Skeletal muscle satellite cell (primary cell): ENCODE data around the gene PTPRN.
"Not testable (repeated sequence)": the region's sequence is repeated elsewhere in the genome, so short reads cannot be mapped to it uniquely, and the experiment has no call there.

Experiments used
- H3K27me3 ChIP-seq: 2 replicates; pipeline ENCODE4 v1.7.0; 2013; ENCODE audit warnings: low read length; ENCODE audit not compliant: control insufficient read depth, insufficient read depth
- H3K36me3 ChIP-seq: 2 replicates; pipeline ENCODE4 v1.7.0; 2013; ENCODE audit warnings: mild to moderate bottlenecking, control low read depth, low read length; ENCODE audit not compliant: insufficient read depth
- H3K4me1 ChIP-seq: 2 replicates; pipeline ENCODE4 v1.7.0; 2013; ENCODE audit warnings: low read length; ENCODE audit not compliant: control insufficient read depth, insufficient read depth
- H3K4me2 ChIP-seq: 2 replicates; pipeline ENCODE4 v1.7.0; 2013; ENCODE audit warnings: mild to moderate bottlenecking, low read length
- H3K4me3 ChIP-seq: 2 replicates; pipeline ENCODE4 v1.7.0; 2013; ENCODE audit warnings: low read length
- H3K9ac ChIP-seq: 2 replicates; pipeline ENCODE4 v1.7.0; 2013; ENCODE audit warnings: mild to moderate bottlenecking, low read depth, low read length, moderate library complexity
- H3K9me3 ChIP-seq: replicated peaks from 2 replicates; pipeline ENCODE4 v1.7.0; 2013; ENCODE audit warnings: mild to moderate bottlenecking, control low read depth, low read length

PTPRN gene

DNA sequence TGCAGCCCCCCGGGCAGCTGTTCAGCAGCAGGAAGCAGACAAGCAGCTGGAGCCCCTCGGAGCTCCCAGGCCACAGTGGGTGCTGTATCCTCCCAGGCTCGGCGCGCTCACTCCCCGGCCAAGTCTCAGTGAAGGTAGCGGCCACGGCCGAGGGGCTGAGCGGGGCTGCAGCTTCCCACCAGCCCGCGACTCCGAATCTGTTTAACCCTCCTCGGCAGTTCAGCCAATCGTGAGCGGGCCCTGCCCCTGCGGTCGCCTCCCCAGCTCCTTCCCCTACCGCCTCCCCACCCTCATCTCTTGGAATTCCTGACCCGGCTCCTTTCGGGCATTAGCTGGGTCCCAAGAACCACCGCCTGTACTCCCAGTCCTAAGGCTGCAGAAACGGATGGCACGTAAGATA, 23.3 kb upstream of the PTPRN start, which contains the start of gene RESP18:
Gene RESP18 (minus strand): TSS at position 203 of the 400 bp plus-strand sequence.
- H3K4me1 ChIP-seq, result no peaks in the 10 kb centered on the region
- H3K36me3 ChIP-seq, result no peaks in the 10 kb centered on the region
- H3K9ac ChIP-seq, result no peak within 1 kb of the TSS
- H3K4me3 ChIP-seq, result no peak within 1 kb of the TSS
- peaks cover 89% of the 10 kb centered on the region for H3K27me3 ChIP-seq
- no peaks in the 10 kb centered on the region for H3K9me3 ChIP-seq
- H3K4me2 ChIP-seq, result no peak within 1 kb of the TSS

DNA sequence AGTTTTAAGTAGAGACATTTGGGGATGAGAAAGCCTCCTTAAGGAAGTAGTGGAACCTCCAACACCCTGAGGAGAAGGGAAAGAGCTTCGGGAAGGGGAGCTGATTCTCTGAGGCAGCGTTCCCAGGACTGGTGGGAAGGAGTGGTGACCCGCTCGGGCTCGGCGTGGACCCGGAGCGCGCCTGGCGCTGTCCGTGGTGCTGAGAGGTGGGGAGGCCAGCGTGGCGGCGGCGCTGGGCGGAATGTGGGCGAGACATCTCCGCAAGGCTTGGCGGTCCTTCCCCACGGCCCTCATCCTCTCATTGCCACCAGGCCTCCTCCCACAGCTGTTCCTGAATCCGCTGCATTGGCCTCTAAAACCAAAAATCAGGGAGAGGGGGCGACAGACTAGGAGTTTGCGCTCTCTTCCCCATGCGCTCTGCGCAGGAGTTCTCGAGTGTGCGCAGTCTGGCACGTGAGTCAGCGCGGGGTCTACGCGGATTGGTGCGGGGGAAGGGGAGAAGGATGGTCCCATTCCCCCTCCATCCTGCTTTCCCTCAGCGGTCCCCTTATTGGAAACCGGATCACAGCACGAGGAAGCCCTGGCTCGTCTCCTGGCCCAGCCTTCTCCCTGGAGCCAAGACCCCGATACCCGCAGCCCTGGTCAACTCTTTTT, 22.5 kb upstream of the PTPRN start:
- Histone ChIP-seq H3K4me2 (no peak overlapping the region), H3K36me3 (no peaks in the 10 kb centered on the region), H3K27me3 (peaks cover 93% of the 10 kb centered on the region), H3K9me3 (no peaks in the 10 kb centered on the region), H3K4me1 (no peaks in the 10 kb centered on the region), H3K4me3 (no peak overlapping the region), H3K9ac (no peak overlapping the region)

DNA sequence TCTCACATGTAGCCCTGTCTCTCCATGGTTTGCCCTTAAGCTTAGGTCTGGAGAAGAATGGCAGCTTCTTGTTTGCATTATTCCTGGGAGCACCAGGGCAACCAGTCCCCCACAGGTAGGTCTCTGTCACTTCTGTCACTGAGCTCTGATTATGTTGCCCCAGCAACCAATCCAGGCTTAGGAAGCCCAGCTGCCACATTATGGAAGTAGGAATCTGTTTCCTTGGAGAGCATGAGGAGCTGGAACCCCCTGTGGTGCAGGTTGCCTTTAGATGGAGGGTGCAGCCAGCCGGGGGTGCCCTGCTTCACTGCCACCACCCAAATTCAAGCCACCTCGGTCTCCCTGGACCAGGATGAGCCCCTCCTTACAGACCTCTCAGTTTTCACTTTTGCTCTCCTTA, 18.5 kb upstream of the PTPRN start:
- H3K4me2 ChIP-seq, result no peak overlapping the region
- H3K9me3 ChIP-seq, result no peaks in the 10 kb centered on the region
- H3K27me3 ChIP-seq, result peaks cover 88% of the 10 kb centered on the region
- no peak overlapping the region for H3K9ac ChIP-seq
- H3K4me3 ChIP-seq, result no peak overlapping the region
- H3K36me3 ChIP-seq, result no peaks in the 10 kb centered on the region
- no peaks in the 10 kb centered on the region for H3K4me1 ChIP-seq

DNA sequence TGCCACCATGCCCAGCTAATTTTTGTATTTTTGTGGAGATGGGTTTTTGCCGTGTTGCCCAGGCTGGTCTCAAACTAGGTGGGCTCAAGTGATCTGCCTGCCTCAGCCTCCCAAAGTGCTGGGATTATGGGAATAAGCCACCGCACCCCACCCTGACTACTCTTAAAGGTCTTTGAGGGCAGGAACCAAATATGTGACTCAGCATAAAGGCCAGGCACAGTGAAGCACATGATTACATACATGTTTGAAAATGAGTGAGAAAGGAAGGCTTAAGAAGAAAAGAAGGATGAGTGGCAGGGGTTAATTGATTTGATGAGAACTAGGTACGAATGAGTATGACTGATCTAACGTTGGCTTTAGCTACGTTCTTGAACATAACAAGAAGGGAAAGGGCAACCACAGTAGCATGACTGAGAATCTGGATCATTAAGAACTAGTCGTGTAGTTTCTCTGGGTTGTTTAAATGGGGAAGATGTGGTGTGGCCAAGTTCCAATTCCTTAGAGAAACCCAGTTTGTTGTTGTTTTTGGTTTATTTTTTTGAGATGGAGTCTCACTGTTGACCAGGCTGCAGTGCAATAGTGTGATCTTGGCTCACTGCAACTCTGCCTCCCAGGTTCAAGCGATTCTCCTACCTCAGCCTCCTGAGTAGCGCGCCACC, 16.6 kb upstream of the PTPRN start:
- Histone ChIP-seq H3K4me3 (no peak overlapping the region), H3K27me3 (peaks cover 83% of the 10 kb centered on the region), H3K36me3 (no peaks in the 10 kb centered on the region), H3K4me2 (no peak overlapping the region), H3K9ac (no peak overlapping the region), H3K9me3 (no peaks in the 10 kb centered on the region), H3K4me1 (no peaks in the 10 kb centered on the region)

DNA sequence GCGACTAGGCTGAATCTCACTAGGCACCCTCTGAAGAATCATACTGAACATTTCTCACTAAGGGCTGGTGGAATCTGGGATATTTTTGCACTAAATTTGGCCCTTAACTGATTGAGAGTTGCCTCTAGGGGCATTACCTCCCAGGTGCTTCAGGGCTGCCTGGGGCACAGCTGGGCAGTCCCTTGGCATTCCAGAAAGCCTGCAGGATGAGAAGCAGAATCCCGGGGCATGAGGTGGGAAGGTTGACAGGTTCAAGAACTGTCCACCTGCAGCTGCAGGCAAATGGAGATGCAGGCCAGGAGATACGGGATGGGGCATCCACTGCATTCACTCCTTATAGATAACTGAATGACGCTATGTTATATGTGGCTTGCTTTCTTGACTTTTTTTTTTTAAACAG, 15.9 kb upstream of the PTPRN start:
- Histone ChIP-seq H3K36me3 (no peaks in the 10 kb centered on the region), H3K9ac (no peak overlapping the region), H3K4me2 (no peak overlapping the region), H3K4me3 (no peak overlapping the region), H3K4me1 (no peaks in the 10 kb centered on the region), H3K27me3 (peaks cover 77% of the 10 kb centered on the region), H3K9me3 (no peaks in the 10 kb centered on the region)

DNA sequence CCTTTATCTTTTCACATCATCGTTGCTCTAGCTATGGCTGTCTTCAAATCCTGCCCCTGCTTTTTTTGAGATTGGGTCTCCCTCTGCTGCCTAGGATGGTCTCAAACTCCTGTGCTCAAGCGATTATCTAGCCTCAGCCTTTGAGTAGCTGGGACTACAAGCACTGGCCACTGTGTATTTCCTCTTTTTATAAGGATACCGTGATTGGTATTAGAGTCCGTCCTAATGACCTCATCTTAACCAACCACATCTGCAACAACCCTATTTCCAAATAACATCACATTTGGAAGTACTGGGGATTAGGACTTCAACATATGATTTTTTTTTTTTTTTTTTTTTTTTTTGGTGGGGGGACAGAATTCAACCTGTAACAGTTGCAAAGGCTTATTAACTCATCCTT, 14.2 kb upstream of the PTPRN start:
- Histone ChIP-seq H3K4me3 (no peak overlapping the region), H3K4me2 (no peak overlapping the region)

DNA sequence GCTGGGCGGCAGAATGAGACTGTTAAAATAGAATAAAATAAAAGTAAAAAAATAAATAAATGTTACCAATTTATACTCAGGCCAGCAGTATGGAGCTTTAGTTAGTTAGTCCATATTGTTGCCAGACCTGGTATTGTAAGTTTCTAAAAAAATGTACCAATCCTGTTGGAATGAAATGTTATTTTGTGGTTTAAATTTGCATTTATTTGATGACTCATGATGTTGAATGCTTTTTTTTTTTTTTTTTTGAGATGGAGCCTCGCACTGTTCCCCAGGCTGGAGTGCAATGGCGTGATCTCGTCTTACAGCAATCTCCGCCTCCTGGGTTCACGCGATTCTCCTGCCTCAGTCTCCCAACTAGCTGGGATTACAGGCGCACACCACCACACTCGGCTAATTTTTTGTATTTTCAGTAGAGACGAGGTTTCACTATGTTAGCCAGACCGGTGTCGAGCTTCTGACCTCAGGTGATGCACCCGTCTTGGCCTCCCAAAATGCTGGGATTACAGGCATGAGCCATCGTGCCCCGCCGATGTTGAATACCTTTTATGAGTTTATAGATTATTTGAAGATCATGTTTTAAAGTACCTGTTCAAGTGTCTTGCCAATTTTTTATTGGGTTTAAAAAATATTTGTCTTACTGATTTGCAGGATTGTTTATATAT, 5.7 kb upstream of the PTPRN start:
- no peaks in the 10 kb centered on the region for H3K36me3 ChIP-seq
- H3K4me2 ChIP-seq, result no peak overlapping the region
- H3K9me3 ChIP-seq, result no peaks in the 10 kb centered on the region
- H3K9ac ChIP-seq, result no peak overlapping the region
- H3K27me3 ChIP-seq, result peaks cover 12% of the 10 kb centered on the region
- H3K4me3 ChIP-seq, result no peak overlapping the region
- no peaks in the 10 kb centered on the region for H3K4me1 ChIP-seq

More for the DNA sequence above, 14.2 kb upstream of the PTPRN start:
- H3K9ac ChIP-seq, result no peak overlapping the region
- H3K36me3 ChIP-seq, result no peaks in the 10 kb centered on the region
- H3K4me1 ChIP-seq, result no peaks in the 10 kb centered on the region
- no peaks in the 10 kb centered on the region for H3K9me3 ChIP-seq
- H3K27me3 ChIP-seq, result peaks cover 62% of the 10 kb centered on the region

DNA sequence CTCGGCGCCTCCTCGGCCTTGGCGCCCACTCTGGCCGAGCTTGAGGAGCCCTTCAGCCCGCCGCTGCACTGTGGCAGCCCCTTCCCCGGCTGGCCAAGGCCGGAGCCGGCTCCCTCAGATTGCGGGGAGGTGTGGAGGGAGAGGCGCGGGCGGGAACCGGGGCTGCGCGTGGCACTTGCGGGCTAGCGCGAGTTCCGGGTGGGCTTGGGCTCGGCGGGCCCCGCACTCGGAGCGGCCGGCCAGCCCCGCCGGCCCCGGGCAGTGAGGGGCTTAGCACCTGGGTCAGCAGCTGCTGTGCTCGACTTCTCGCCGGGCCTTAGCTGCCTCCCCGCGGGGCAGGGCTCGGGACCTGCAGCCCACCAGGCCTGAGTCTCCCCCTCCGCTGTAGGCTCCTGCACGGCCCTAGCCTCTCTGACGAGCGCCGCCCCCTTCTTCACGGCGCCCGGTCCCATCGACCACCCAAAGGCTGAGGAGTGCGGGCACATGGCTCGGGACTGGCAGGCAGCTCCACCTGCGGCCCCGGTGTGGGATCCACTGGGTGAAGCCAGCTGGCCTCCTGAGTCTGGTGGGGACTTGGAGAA, 3.6 kb upstream of the PTPRN start:
- peaks cover 26% of the 10 kb centered on the region for H3K27me3 ChIP-seq
- not testable (repeated sequence) for H3K4me2 ChIP-seq, H3K9ac ChIP-seq, H3K36me3 ChIP-seq, H3K9me3 ChIP-seq, H3K4me3 ChIP-seq
- peaks cover 12% of the 10 kb centered on the region for H3K4me1 ChIP-seq

DNA sequence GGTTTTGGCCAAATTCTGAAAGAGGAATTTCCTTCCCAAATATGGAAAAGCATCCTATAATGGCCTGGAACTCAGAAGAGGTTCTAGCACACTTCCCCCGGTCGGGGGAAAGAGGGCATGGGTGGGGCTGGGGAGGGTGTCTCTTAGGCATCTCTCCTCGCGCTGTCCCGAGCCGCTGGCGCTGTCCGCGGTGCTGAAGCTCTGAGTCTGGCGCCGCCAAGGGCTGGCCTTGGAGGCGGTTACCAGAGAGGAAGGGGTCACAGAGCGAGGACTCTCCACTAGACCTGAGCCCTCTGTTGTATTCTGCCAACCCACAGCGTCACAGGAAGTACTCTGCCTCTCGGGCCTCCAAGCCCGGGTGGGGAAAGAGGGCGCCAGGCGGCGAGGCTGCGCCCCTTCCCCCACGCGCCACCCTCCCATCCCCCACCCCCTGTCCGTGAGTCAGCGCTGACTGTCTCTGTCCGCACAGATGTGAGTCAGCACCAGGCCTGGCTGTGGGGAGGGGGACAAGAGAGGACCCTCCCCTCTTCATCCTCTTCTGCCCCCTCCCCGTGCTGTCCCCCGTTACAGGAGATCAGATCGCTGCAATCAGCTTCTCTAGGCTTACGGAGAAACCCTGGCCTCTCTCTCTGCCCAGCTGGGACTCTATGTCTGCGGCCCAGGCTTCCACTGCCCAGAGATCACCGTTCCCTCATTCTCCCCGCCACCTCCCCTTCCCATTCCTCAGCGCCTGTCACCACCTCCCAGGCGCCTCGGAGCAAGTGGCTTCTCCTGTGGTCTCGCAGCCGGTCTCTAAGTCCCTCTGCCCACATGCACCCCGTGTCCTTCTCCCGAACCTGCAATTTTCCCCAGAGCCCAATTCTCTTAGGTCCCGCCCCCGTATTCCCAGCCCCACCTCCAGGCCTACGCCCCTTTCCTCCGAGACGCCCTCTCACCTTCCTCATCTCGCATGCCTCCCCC, 779 bp downstream of the PTPRN start:
- Histone ChIP-seq H3K4me1 (peaks cover 15% of the 10 kb centered on the region), H3K4me2 (peak overlapping the region; percentile 71), H3K4me3 (peak overlapping the region; percentile 30), H3K36me3 (no peaks in the 10 kb centered on the region), H3K9me3 (no peaks in the 10 kb centered on the region), H3K9ac (no peak overlapping the region), H3K27me3 (peaks cover 37% of the 10 kb centered on the region)

DNA sequence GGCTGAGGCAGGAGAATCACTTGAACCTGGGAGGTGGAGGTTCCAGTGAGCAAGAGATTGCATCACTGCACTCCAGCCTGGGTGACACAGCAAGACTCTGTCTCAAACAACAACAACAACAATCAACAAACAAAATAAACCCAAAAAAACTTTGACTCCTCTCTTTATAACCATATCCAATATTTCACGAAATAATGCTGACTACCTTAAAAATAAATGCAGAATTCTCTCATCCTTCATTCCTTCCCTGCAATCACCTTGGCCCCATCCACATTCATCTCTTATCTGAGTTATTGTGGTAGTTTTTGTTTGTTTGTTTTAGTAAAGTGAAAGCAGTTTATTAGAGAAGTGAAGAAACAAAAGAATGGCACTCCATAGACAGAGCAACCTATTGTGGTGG, 3.2 kb downstream of the PTPRN start:
- Histone ChIP-seq H3K4me2 (no peak overlapping the region), H3K36me3 (no peaks in the 10 kb centered on the region), H3K27me3 (peaks cover 59% of the 10 kb centered on the region), H3K4me1 (peaks cover 15% of the 10 kb centered on the region), H3K9ac (no peak overlapping the region), H3K9me3 (no peaks in the 10 kb centered on the region), H3K4me3 (no peak overlapping the region)

DNA sequence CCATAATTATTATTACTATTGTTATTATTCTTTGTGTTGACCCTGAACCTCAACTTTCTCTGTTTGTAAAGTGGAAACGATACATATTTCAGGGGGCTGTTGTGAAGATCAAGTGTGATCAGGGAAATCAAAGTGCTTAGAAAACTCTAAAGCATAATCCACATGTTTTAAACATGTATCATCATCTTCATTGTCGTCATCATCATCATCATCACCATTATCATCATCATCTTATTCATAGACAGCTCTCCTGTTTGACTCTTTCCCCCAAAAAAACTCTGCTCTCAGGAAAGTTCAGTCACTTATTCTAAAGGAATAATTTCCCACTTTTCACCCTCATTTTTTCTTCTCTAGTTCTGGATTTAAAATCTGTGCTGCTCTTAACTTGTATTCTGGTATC, 5.0 kb downstream of the PTPRN start:
- Histone ChIP-seq H3K36me3 (no peaks in the 10 kb centered on the region), H3K4me1 (peaks cover 15% of the 10 kb centered on the region), H3K4me3 (no peak overlapping the region), H3K9me3 (no peaks in the 10 kb centered on the region), H3K9ac (no peak overlapping the region), H3K27me3 (peaks cover 63% of the 10 kb centered on the region), H3K4me2 (no peak overlapping the region)
